H1 (cell line): ENCODE data around the gene OVCH2. TPM values are rescaled to one million over a fixed set of nuclear protein-coding genes. Genes with fewer than 3 reads are reported as not detected.

Experiments
- CTCF ChIA-PET: fragments of 300-600 bp; sonication (Branson Sonifier 250); formaldehyde crosslinking; loops from one replicate; lab custom pipeline; 2021; ENCODE audit not compliant: partially characterized antibody; lab: Charles Lee
- POLR2A ChIA-PET: fragments of 300-600 bp; sonication (Branson Sonifier 250); formaldehyde crosslinking; loops from one replicate; lab custom pipeline; 2021; ENCODE audit warnings: inconsistent platforms; ENCODE audit not compliant: partially characterized antibody; lab: Charles Lee
- DNase-seq, 2 experiments: peaks; one replicate each; pipeline versions ENCODE4 v3.0.0 to v3.0.0-alpha.2; 2010 to 2022; ENCODE audit warnings: low spot score in 2 of 2, low read depth in 1 of 2, mixed read lengths in 1 of 2
- FAIRE-seq: peaks from 2 replicates; lab custom pipeline; 2011; peaks lifted over from hg19 to GRCh38; lab: Jason Lieb, UNC
- H2AFZ ChIP-seq: 2 replicates; pipeline ENCODE4 v1.8.1; 2012; ENCODE audit warnings: low read length, inconsistent platforms
- H2AK5ac ChIP-seq: 2 replicates; pipeline ENCODE4 v1.6.1; 2013; ENCODE audit warnings: low read depth, low read length
- H2BK120ac ChIP-seq: replicated peaks from 2 replicates; pipeline ENCODE3; 2013; ENCODE audit warnings: low read depth, low read length, inconsistent platforms
- H2BK12ac ChIP-seq: 2 replicates; pipeline ENCODE4 v1.6.1; 2013; ENCODE audit warnings: low read depth, low read length
- H2BK15ac ChIP-seq: 2 replicates; pipeline ENCODE4 v1.6.1; 2013; ENCODE audit warnings: low read length
- H2BK20ac ChIP-seq: 2 replicates; pipeline ENCODE4 v1.6.1; 2013; ENCODE audit warnings: low read length
- H2BK5ac ChIP-seq: 2 replicates; pipeline ENCODE4 v1.6.1; 2013; ENCODE audit warnings: low read depth, low read length
- H3K14ac ChIP-seq: 2 replicates; pipeline ENCODE4 v1.6.1; 2013; ENCODE audit warnings: inconsistent platforms; ENCODE audit not compliant: insufficient read length
- H3K18ac ChIP-seq: 2 replicates; pipeline ENCODE4 v1.6.1; 2013; ENCODE audit warnings: low read length; ENCODE audit errors: extremely low read depth
- H3K23ac ChIP-seq: 2 replicates; pipeline ENCODE4 v1.6.1; 2013; ENCODE audit warnings: inconsistent platforms; ENCODE audit not compliant: insufficient read length
- H3K23me2 ChIP-seq: 2 replicates; pipeline ENCODE4 v1.6.1; 2013; ENCODE audit warnings: low read depth, low read length
- H3K27ac ChIP-seq: 2 replicates; pipeline ENCODE4 v1.6.1; 2011; ENCODE audit warnings: low read depth, low read length, inconsistent platforms
- H3K27me3 ChIP-seq, 4 experiments: replicated peaks in 1 of 4; 1 replicate in 1 of 4; 2 replicates in 3 of 4; pipeline versions ENCODE4 v1.6.1 to v1.8.1; 2011 to 2013; ENCODE audit warnings: low read length in 3 of 4, mild to moderate bottlenecking in 3 of 4, inconsistent platforms in 2 of 4, mixed read lengths in 2 of 4, moderate library complexity in 1 of 4; ENCODE audit not compliant: control insufficient read depth in 3 of 4, insufficient read depth in 3 of 4; ENCODE audit errors: extremely low read depth in 1 of 4
- H3K36me3 ChIP-seq, 4 experiments: 2 replicates each; pipeline versions ENCODE4 v1.6.1 to v1.8.1; 2011 to 2013; ENCODE audit warnings: mild to moderate bottlenecking in 4 of 4, low read length in 3 of 4, moderate library complexity in 2 of 4, control low read depth in 1 of 4, inconsistent platforms in 1 of 4; ENCODE audit not compliant: insufficient read depth in 4 of 4, control insufficient read depth in 2 of 4
- H3K4ac ChIP-seq: replicated peaks from 2 replicates; pipeline ENCODE3; 2013; ENCODE audit warnings: low read length, low read depth, mixed read lengths, inconsistent platforms; ENCODE audit not compliant: insufficient read length
- H3K4me1 ChIP-seq, 4 experiments: replicated peaks in 1 of 4; 1 replicate in 1 of 4; 2 replicates in 3 of 4; pipeline versions ENCODE4 v1.6.1 to v1.8.1; 2011 to 2013; ENCODE audit warnings: low read length in 3 of 4, inconsistent platforms in 2 of 4, mixed read lengths in 1 of 4; ENCODE audit not compliant: insufficient read depth in 4 of 4, control insufficient read depth in 3 of 4
- H3K4me2 ChIP-seq, 2 experiments: 2 replicates each; pipeline versions ENCODE4 v1.6.1 to v1.8.1; 2011 to 2013; ENCODE audit warnings: low read depth in 2 of 2, low read length in 2 of 2, control low read depth in 1 of 2, inconsistent platforms in 1 of 2, mild to moderate bottlenecking in 1 of 2; ENCODE audit not compliant: insufficient read depth in 1 of 2
- H3K4me3 ChIP-seq, 4 experiments: fragments of 200-600, 300-600 bp in 1 of 4; sonication (generic), shearing (Covaris generic), sonication (Bioruptor Twin) in 1 of 4; 2 replicates each; pipeline versions ENCODE4 v1.5.1 to v1.8.1; 2011 to 2016; ENCODE audit warnings: low read length in 4 of 4, low read depth in 3 of 4, control low read depth in 2 of 4, inconsistent platforms in 2 of 4, mild to moderate bottlenecking in 2 of 4, mixed read lengths in 1 of 4, moderate library complexity in 1 of 4; ENCODE audit not compliant: insufficient read depth in 2 of 4; ENCODE audit errors: extremely low read depth in 1 of 4
- H3K56ac ChIP-seq: replicated peaks from 2 replicates; pipeline ENCODE3; 2013; ENCODE audit warnings: low read depth, mild to moderate bottlenecking, mixed read lengths, low read length, inconsistent platforms; ENCODE audit not compliant: insufficient read length
- H3K79me1 ChIP-seq: 2 replicates; pipeline ENCODE4 v1.6.1; 2013; ENCODE audit warnings: low read depth, low read length, control low read depth
- H3K79me2 ChIP-seq, 2 experiments: 2 replicates each; pipeline versions ENCODE4 v1.6.1 to v1.8.1; 2012 to 2013; ENCODE audit warnings: low read length in 2 of 2, mild to moderate bottlenecking in 2 of 2, inconsistent platforms in 1 of 2; ENCODE audit not compliant: insufficient read depth in 2 of 2, control insufficient read depth in 1 of 2
- H3K9ac ChIP-seq, 4 experiments: replicated peaks in 1 of 4; 1 replicate in 1 of 4; 2 replicates in 3 of 4; pipeline versions ENCODE4 v1.6.1 to v1.8.1; 2011 to 2013; ENCODE audit warnings: low read depth in 3 of 4, low read length in 3 of 4, control low read depth in 2 of 4, mild to moderate bottlenecking in 2 of 4, moderate library complexity in 2 of 4, inconsistent platforms in 1 of 4; ENCODE audit errors: extremely low read depth in 1 of 4
- H3K9me3 ChIP-seq, 2 experiments: 2 replicates each; pipeline versions ENCODE4 v1.6.1 to v1.8.1; 2012 to 2013; ENCODE audit warnings: mild to moderate bottlenecking in 2 of 2, moderate library complexity in 2 of 2, control low read depth in 1 of 2, inconsistent platforms in 1 of 2, low read depth in 1 of 2, low read length in 1 of 2, mixed read lengths in 1 of 2; ENCODE audit not compliant: insufficient read depth in 2 of 2
- H4K20me1 ChIP-seq, 2 experiments: replicated peaks in 1 of 2; 2 replicates each; pipeline versions ENCODE3 to v1.8.1; 2011 to 2013; ENCODE audit warnings: inconsistent platforms in 2 of 2, low read length in 2 of 2, mild to moderate bottlenecking in 1 of 2; ENCODE audit not compliant: insufficient read depth in 2 of 2, control insufficient read depth in 1 of 2
- H4K5ac ChIP-seq: 2 replicates; pipeline ENCODE4 v1.6.1; 2013; ENCODE audit warnings: low read length, low read depth, mixed read lengths, inconsistent platforms; ENCODE audit not compliant: insufficient read length
- H4K8ac ChIP-seq: 2 replicates; pipeline ENCODE4 v1.8.0; 2013; ENCODE audit warnings: mild to moderate bottlenecking, moderate library complexity, low read length, inconsistent platforms; ENCODE audit not compliant: insufficient read depth; ENCODE audit errors: extremely low read depth
- H4K91ac ChIP-seq: replicated peaks from 2 replicates; pipeline ENCODE3; 2013; ENCODE audit warnings: low read length, mixed read lengths, inconsistent platforms; ENCODE audit not compliant: insufficient read length
- ATF3 ChIP-seq: IDR thresholded peaks from 2 replicates; pipeline ENCODE4 v1.6.1; 2011; ENCODE audit warnings: low read depth, mild to moderate bottlenecking, low read length; ENCODE audit not compliant: insufficient read depth
- WGBS, 2 experiments: shearing (Covaris generic) in 1 of 2; methylation state at CpG; one replicate each; pipeline versions ENCODE4 v1.1.6 to v1.1.7; 2013 to 2015; ENCODE audit warnings: low lambda C conversion rate in 2 of 2, mixed read lengths in 2 of 2, inconsistent platforms in 1 of 2, low coverage in 1 of 2, missing lambda C conversion rate in 1 of 2; ENCODE audit not compliant: insufficient replicate concordance in 2 of 2, insufficient coverage in 1 of 2, insufficient read length in 1 of 2; ENCODE audit errors: extremely low coverage in 1 of 2, missing lambda C conversion rate in 1 of 2; 5-methylcytosine and 5-hydroxymethylcytosine counted together
- polyA plus RNA-seq, 7 experiments: library from polyadenylated mRNA; depleted of rRNA in 3 of 7; stranded (reverse) in 5 of 7; unstranded in 2 of 7; fragments of >200 nt in 5 of 7; fragments of 200-250 nt in 2 of 7; gene quantifications; 1 replicate in 5 of 7; 2 replicates in 1 of 7; 4 replicates in 1 of 7; pipeline versions ENCODE4 v1.2.1 to v1.2.3, GENCODE V29; 2011 to 2013; ENCODE audit warnings: missing spikeins in 2 of 7, mixed read lengths in 2 of 7
- total RNA-seq: library from RNA; stranded (reverse); fragmentation: NEBNext Ultra II Directional; extraction: Animal tissue kit (Norgen Biotek cat#: 25700); gene quantifications from 2 replicates; pipeline ENCODE4 v1.2.1, GENCODE V29; 2021

OVCH2 gene
- total and polyA plus RNA-seq, 2 of the 8 experiments (the other 6 are each of a cell fraction or from before 2014, with no cell fraction given): 0.03 to 1.1 TPM

- no peak overlapping the region for H4K8ac ChIP-seq
- H3K23me2 ChIP-seq: no peaks in the 10 kb centered on the region
- H3K36me3 ChIP-seq: no peaks in the 10 kb centered on the region
- no peak overlapping the region for H2BK20ac ChIP-seq
- no peak overlapping the region for H4K91ac ChIP-seq
- no peak overlapping the region for H3K14ac ChIP-seq
- no peak overlapping the region for H2AK5ac ChIP-seq
- no peaks in the 10 kb centered on the region for H3K9me3 ChIP-seq
- H3K4me3 ChIP-seq: no peak overlapping the region
- H3K4me2 ChIP-seq: no peak overlapping the region
- no peak overlapping the region for H2BK120ac ChIP-seq
- no peaks in the 10 kb centered on the region for H3K79me1 ChIP-seq
- H4K5ac ChIP-seq: no peak overlapping the region
- no peak overlapping the region for H2BK5ac ChIP-seq
- ChIA-PET POLR2A (interaction anchor here (3.9 kb wide), 1 partner anchor 10 kb away, joined by 14 read pairs; the partner anchor contains the start of gene CYB5R2), CTCF (interaction anchor here (0.6 to 1.0 kb wide), 2 partner anchors 11 to 115 kb away, joined by 3 to 4 read pairs; no protein-coding TSS in a partner anchor)
- H3K9ac ChIP-seq: no peak overlapping the region
- H3K27ac ChIP-seq: no peak overlapping the region
- peaks cover 0 to 13% (median under 1%) of the 10 kb centered on the region in 4 experiments; a peak in 3 of 7 replicates for H3K4me1 ChIP-seq
- H3K23ac ChIP-seq: no peak overlapping the region
- no peaks in the 10 kb centered on the region for H4K20me1 ChIP-seq
- no peak overlapping the region for H2BK15ac ChIP-seq
- DNase-seq: no peak
- no peak overlapping the region for H2BK12ac ChIP-seq
- no peak for TF ChIP-seq ATF3
- no peak overlapping the region for H3K56ac ChIP-seq
- WGBS, 2 experiments: 88% methylated on average over 2 of the region's 2 CpGs; no CpG with 5 or more reads in 1 of the 2 experiments
- no peaks in the 10 kb centered on the region for H3K27me3 ChIP-seq
- H3K18ac ChIP-seq: no peak overlapping the region
- H3K79me2 ChIP-seq: no peaks in the 10 kb centered on the region
- no peak overlapping the region for H2AFZ ChIP-seq
- no peak for FAIRE-seq
- no peak overlapping the region for H3K4ac ChIP-seq
Observed at GRCh38 chr11:7683571-7683970, 22.7 kb downstream of the OVCH2 start.
